TTC549 (cell line): ENCODE results near the gene ACAP3.

Experiments used
- FAIRE-seq: peaks from 2 replicates; lab custom pipeline; 2012; peaks lifted over from hg19 to GRCh38; lab: Jason Lieb, UNC

Gene ACAP3

DNA sequence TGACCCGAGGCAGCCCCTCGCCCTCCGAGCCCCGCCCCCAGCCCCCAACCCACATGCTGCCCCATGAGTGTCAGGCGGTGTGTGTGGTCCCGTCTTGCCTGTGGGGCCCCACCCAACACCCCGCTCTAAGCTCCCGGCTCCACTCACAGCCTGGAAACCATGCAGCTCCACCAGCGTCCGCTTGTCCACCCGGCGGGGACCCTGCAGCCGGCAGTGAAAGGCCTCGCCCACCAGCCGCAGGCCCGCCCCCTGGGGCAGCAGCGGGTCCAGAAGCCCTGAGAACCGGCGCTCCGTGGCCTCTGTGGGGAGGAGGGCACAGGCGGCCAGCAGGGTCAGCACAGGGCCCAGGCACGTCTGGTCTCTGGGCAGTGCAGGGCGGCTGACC is 63.9 kb downstream of the ACAP3 start:
- no peak for FAIRE-seq

- FAIRE-seq: no peak
These were observed 64.5 kb downstream of the ACAP3 start for GRCh38 chr1:1243266-1243660.

- FAIRE-seq: no peak
These were observed 65.1 kb downstream of the ACAP3 start for GRCh38 chr1:1242461-1243265.
